AML-193 (cell line): ENCODE results near the gene PRKG1.
"Not testable (repeated sequence)": the region's sequence is repeated elsewhere in the genome, so short reads cannot be mapped to it uniquely, and the experiment has no call there.

Source experiments
- DNase-seq, 2 experiments: peaks; one replicate each; lab custom pipeline; 2025; lab: John Stamatoyannopoulos, UW

Gene PRKG1

DNA sequence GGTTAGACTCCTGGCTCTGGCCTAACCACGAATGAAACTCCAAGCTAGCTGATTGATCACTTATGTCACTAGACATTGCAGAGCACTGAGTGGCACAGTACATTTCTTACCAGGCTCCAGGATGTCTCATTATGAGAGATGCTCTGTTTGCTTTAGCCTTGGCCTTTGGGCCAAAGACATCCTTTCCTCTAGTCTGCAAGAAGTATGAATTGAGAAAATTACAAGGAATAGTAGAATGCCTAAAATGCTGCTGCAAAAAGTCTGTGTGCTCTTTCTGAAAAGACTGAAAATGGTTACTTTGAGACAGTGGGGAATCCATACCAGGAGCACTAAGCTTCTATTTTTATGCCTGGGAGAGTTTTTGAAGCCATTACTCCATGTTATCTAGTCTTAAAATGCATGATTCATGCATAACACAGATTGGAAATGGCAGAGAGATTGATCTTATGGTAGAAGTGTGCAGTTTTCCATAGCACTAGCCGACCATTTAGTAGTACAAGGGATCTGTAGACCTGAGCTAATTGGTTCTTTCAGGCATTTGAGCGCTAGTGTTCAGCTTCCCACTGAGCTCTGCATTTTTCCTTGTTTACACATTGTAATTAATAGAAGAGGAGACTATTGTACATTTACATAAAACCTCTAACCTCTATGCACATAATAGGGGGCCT lies 303.8 kb downstream of the PRKG1 start:
- no peak for DNase-seq

GRCh38 chr10:51382181-51382580 lies 307.9 kb downstream of the PRKG1 start:
- DNase-seq, result no peak

DNA sequence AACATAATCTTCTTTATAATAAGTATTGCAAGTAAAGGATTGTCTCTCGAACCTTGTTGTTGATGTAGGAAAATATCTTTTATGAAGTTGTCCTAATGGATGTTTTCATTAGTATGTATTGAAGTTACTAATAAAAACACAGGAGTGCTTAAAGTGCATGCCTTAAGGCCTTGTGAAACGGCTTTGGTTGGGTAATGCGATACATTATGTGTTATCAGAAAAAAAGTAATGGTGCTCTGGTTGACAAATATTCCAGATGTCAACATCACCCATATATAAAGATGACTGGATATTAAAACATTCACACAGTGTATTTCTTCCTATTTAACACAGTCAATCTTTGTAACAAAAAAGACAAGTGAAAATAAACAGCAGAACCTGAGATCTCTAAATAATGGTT lies 310.7 kb downstream of the PRKG1 start:
- no peak for DNase-seq

DNA sequence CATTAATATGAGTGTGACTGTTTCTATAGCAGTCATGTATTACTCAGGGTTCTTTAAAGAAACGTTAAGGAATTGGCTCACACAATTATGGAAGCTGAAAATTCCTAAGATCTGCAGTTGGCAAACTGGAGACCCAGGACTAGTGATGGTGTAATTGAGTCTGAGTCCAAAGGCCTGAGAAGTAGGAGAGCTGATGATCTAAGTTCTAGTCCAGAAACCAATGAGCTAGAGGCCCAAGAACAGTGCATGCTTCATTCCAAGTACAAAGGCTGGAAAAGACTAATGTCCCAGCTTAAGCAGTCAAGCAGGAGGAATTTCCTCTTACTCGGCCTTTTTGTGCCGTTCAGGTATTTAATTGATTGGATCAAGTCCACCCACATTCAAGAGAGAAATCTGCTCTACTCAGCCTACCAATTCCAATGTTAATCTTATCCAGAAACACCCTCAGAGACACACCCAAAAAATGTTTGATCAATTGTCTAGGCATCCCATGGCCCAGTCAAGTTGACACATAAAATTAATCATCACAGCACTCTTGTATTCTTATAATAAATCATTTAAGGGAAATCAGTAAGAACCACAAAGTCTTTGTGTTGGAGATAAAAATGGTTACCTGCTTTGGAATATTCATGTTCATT lies 312.1 kb downstream of the PRKG1 start:
- no peak for DNase-seq

- DNase-seq, result peak; percentile 38 to 43
These were observed 315.4 kb downstream of the PRKG1 start for GRCh38 chr10:51389415-51390321.

DNA sequence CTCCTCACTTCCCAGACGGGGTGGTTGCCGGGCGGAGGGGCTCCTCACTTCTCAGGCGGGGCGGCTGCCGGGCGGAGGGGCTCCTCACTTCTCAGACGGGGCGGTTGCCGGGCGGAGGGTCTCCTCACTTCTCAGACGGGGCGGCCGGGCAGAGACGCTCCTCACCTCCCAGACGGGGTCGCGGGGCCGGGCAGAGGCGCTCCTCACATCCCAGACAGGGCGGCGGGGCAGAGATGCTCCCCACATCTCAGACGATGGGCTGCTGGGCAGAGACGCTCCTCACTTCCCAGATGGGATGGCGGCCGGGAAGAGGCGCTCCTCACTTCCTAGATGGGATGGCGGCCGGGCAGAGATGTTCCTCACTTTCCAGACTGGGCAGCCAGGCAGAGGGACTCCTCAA lies 318.7 kb downstream of the PRKG1 start:
- DNase-seq, result not testable (repeated sequence)

GRCh38 chr10:51394039-51394438 lies 319.8 kb downstream of the PRKG1 start:
- DNase-seq, result no peak

GRCh38 chr10:51397244-51397643 lies 323.0 kb downstream of the PRKG1 start:
- no peak for DNase-seq

DNA sequence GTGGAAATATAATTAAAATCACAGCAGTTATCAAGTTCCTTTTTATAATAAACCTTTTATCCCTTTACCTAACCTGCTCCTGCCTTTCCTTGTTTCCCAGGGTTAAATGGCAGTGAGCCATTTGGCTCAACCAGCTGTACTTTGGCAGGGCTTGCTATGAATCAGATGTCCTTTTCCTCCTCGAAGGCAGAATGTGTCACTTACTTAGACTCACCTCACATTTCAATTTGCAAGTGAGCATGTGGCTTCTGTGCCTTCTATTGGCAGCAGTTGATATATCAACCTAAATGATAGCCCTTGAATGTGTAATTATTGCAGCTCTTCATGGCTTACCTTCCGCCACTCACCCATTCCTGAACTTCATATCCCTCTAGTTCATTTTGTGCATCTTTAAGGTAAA lies 323.4 kb downstream of the PRKG1 start:
- no peak for DNase-seq

- DNase-seq, result no peak
These were observed 325.6 kb downstream of the PRKG1 start for GRCh38 chr10:51399840-51400239.

DNA sequence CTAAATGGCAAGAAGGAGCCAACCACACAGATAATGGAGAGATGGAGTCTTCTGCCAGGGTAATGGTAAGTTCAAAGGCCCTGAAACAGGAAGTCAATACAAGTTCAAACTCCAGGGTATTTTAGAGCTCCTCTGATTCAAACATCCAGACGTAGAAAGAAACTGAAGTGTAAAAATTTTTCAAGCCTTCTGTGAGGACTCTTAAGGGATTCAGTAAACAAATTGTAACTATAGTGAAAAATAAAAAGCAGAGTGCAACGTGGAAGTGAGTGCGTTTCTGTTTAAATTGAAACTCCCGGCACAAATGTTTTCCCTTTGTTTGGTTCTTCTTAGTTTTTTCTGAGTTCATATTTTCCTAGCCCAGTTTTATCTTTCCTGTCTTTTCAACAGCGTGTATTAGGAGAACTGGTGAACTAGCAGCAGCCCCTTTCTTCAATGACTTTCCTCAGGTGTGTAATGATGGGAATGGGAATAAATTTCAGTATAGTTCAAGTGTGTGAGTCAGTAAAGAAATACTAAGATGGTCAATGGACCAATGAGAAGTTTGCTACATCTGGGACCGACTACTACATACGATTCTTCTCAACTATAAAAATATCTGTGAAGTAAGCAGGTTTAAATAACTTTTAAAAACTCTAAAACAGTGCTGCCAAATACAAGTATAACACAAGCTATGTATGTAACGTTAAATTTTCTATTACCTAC lies 326.3 kb downstream of the PRKG1 start:
- no peak for DNase-seq

DNA sequence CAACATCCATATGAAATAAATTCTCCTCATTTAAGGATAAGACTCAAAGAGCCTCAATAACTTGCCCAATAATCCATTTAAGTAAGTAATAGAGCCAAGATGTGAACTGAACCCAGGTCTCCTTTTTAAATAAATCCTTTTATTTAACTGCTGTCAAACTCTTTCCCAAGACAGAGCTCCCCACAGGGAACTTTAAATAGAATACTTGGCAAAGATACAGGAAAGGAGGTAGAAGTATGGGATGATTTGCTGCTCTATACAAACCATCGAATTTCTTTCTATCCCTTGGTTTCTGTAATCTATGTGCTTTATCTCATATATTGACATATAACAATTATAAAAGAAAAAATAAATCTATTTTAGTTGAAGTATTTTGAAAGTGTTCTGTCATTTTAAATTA lies 329.2 kb downstream of the PRKG1 start:
- no peak for DNase-seq

GRCh38 chr10:51405580-51406351 lies 331.5 kb downstream of the PRKG1 start:
- no peak for DNase-seq

- DNase-seq, result no peak
These were observed 332.3 kb downstream of the PRKG1 start for GRCh38 chr10:51406581-51406980.

GRCh38 chr10:51416494-51416893 lies 342.2 kb downstream of the PRKG1 start:
- no peak for DNase-seq

GRCh38 chr10:51419196-51420093 lies 345.2 kb downstream of the PRKG1 start:
- no peak for DNase-seq

DNA sequence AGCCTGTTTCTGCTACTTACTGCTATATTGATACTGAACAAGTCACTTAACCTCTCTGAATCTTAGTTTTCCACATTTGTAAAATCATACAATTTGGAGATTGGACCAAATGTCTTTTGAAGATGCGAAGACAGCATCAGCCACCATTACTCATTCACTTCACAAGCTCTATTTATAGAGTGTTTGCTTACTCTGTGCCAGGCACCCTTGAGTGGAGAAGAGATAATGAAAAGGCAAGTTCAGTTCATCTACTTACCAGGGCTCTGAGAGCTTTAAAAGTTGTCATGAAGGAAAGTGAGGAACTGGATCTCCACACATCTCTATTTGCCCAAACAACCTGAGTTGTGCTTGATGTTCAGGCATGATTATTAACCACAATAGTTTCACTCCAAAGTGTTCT lies 347.6 kb downstream of the PRKG1 start:
- no peak for DNase-seq

DNA sequence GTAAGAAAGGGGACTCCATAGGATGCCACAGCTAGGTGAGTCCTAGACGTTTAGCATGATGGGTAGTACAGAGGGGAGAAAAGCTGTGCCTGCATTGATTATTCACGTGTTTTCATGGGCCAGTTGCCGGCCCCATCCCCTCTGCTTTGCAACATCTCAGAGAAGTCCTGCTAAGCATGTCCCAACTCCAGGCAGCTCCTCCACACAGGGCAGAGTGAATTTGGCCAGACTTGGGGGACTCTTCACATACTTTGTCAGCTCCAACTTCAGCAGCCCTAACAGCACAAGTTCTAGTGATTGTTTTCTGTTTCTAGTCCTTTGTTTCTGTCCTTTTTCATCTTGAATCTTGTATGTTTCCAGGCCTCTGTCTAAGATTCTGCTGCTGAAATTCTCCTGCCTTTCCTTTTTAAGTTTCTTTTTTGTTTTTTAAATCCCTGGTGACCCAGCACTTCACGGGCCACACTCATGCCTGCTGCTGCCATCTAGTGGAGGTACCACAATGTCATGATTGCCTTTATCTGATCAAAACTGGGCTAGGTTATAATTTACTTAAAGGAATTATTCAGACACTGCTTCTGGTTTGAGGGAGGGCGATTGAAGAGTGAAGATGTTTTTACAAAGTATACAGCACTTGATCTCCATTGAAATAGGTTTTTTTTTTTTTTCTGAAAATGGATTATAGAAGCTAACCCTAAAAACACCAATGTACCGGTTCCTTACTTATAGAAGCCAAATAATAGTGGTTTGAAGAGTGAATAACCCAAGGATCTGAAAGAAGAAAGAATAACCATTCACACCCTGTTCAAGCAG lies 348.2 kb downstream of the PRKG1 start:
- DNase-seq, result peak in 1 of 2 experiments; percentile 22

GRCh38 chr10:51423121-51423452 lies 348.8 kb downstream of the PRKG1 start:
- no peak for DNase-seq

DNA sequence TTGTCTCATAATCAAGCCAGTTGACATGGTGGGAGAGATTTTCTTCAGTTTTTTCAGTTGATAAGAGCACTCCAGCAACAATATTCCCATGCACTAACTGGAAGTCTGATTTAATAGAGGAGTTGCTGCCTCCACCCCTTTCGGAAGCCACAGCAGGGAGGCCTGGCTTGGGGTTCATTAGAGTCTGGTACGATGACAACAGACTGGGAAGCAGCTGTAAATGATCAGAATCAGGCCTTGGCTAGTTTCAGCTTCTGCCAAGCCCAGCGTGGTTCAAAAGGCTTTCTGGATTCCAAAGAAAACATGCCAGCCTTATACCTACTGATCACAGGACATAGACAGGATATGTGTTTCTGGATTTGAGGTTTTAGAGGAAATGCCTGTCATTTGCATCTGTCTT lies 351.1 kb downstream of the PRKG1 start:
- no peak for DNase-seq
